ENCODE results near the gene HPCAL1. TPM values are rescaled to one million over a fixed set of nuclear protein-coding genes. Genes with fewer than 3 reads are reported as not detected.

The HPCAL1 gene
- total RNA-seq, 1 donor from 2014 or later, result 160 TPM

- H3K4me3 ChIP-seq, result peak overlapping the region; percentile 7
- peak; percentile 66 for ATAC-seq
- TF ChIP-seq CTCF (IDR thresholded peaks at IDR 0.05), result no peak
- H3K27ac ChIP-seq, result peak overlapping the region; percentile 8
- H3K4me1 ChIP-seq, result peaks cover 72% of the 10 kb centered on the region
- intact Hi-C loops (cut with DNase I), result no loop called here
- H3K9me3 ChIP-seq, result no peaks in the 10 kb centered on the region
- no peaks in the 10 kb centered on the region for H3K27me3 ChIP-seq
- no peaks in the 10 kb centered on the region for H3K36me3 ChIP-seq
- DNase-seq, result peak; percentile 86
These were observed 79.8 kb downstream of the HPCAL1 start for GRCh38 chr2:10382354-10383061.

- Histone ChIP-seq H3K4me1 (peaks cover 87% of the 10 kb centered on the region), H3K4me3 (no peak overlapping the region), H3K27ac (peak overlapping the region; percentile 24), H3K27me3 (no peaks in the 10 kb centered on the region), H3K36me3 (no peaks in the 10 kb centered on the region), H3K9me3 (no peaks in the 10 kb centered on the region)
- TF ChIP-seq CTCF (IDR thresholded peaks at IDR 0.05), result no peak
- no peak for ATAC-seq
- intact Hi-C loops (cut with DNase I), result no loop called here
- no peak for DNase-seq
These were observed 81.4 kb downstream of the HPCAL1 start for GRCh38 chr2:10383960-10384734.

- no peak overlapping the region for H3K4me3 ChIP-seq
- DNase-seq (no peak), ATAC-seq (no peak)
- no peaks in the 10 kb centered on the region for H3K36me3 ChIP-seq
- no peak for TF ChIP-seq CTCF (IDR thresholded peaks at IDR 0.05)
- H3K27ac ChIP-seq, result peak overlapping the region; percentile 75
- peaks cover 86% of the 10 kb centered on the region for H3K4me1 ChIP-seq
- H3K9me3 ChIP-seq, result no peaks in the 10 kb centered on the region
- H3K27me3 ChIP-seq, result no peaks in the 10 kb centered on the region
- intact Hi-C loops (cut with DNase I), result no loop called here
These were observed 82.8 kb downstream of the HPCAL1 start for GRCh38 chr2:10385501-10385900.

- ATAC-seq (peak; percentile 4), DNase-seq (no peak)
- intact Hi-C loops (cut with DNase I), result no loop called here
- TF ChIP-seq CTCF (IDR thresholded peaks at IDR 0.05), result no peak
- Histone ChIP-seq H3K4me3 (no peak overlapping the region), H3K4me1 (peaks cover 84% of the 10 kb centered on the region), H3K27ac (peak overlapping the region; percentile 75), H3K36me3 (no peaks in the 10 kb centered on the region), H3K9me3 (no peaks in the 10 kb centered on the region), H3K27me3 (no peaks in the 10 kb centered on the region)
These were observed 83.4 kb downstream of the HPCAL1 start for GRCh38 chr2:10385933-10386773.

- DNase-seq (peak; percentile 91), ATAC-seq (peak; percentile 82)
- no peaks in the 10 kb centered on the region for H3K36me3 ChIP-seq
- H3K27me3 ChIP-seq, result no peaks in the 10 kb centered on the region
- intact Hi-C loops (cut with DNase I), result no loop called here
- no peaks in the 10 kb centered on the region for H3K9me3 ChIP-seq
- peaks cover 84% of the 10 kb centered on the region for H3K4me1 ChIP-seq
- H3K4me3 ChIP-seq, result no peak overlapping the region
- no peak for TF ChIP-seq CTCF (IDR thresholded peaks at IDR 0.05)
- peak overlapping the region; percentile 75 for H3K27ac ChIP-seq
These were observed 84.3 kb downstream of the HPCAL1 start for GRCh38 chr2:10387033-10387432.
